DMS153 treated with DMSO at 0.1 percent for 48 hours (cell line): Measurements from ENCODE around the gene CDK19.
"Not testable (repeated sequence)": the region's sequence is repeated elsewhere in the genome, so short reads cannot be mapped to it uniquely, and the experiment has no call there.

ENCODE experiments used
- DNase-seq: peaks from one replicate; lab custom pipeline; 2025; ENCODE audit not compliant: unreplicated experiment; lab: John Stamatoyannopoulos, UW

Gene CDK19

DNA sequence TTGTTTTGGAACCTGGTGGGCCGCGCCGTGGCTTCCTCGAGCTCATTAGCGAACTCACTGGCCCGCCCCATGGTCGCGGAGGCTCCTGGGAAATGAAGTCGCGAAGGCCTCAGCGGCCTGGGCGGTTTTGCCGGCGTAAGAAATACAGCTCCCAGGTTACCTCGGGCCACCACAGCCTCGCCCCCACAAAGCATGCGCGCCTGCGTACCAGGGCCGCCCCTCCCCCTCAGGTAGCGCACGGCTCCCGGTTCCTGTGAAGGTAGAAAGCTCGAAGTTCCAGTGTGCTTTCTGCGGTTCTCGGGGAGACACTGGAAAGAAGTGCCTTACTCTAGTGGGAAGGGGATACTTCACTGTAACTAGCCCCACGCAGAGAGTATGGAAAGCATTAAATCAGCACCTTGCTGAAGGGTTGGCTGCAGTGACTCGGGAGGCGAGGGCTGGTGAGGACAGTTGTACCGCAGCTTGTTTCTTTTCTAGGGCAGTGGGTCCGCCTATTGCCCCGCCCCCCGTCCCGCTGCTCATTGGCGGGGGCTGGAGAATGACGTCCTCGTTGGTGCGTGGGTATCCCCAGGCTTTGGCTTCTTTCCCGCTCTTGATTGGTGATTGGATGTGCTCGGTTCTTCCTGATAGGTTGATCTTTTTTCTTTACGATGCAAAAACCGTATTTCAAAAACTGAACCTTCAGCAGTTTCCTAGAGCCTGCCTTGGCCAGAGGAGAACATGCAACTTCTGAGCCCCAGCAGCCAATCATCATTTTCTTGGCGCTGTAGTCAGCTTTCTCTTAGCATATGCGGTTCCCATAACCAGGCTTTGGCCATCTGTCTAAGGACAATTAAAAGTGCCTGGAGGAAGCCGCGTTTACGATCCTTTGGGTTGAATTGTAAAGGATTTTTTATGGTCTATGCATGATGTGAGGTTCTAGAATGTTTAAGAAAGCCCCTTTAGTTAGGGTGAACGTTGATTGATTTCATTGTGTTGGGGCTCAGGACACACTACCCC, at the start of gene CDK19:
CDK19 (minus strand) TSS at position 59 of the 999 bp plus-strand sequence. CDS start 333 bp downstream, outside the sequence.
- peak; percentile 95 for DNase-seq

DNA sequence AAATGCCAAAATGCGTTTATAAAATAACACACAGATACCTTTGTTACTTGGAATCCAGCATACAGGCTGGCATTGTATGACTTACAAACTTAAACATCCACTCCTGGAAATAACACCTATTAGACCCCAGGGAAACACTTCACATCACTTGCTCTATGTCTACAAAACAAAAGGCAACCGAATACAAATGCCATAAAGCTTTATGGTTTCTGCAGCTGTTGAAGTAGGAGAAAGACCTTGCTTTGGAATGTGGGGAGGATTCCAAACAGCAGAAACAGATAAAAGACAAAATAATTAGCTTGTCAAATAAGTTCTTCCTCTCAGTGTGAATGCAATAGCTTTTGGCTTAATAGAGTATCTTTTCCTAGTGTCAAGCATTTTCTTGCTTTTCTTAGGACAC, 49.6 kb upstream of the CDK19 start:
- DNase-seq: no peak

DNA sequence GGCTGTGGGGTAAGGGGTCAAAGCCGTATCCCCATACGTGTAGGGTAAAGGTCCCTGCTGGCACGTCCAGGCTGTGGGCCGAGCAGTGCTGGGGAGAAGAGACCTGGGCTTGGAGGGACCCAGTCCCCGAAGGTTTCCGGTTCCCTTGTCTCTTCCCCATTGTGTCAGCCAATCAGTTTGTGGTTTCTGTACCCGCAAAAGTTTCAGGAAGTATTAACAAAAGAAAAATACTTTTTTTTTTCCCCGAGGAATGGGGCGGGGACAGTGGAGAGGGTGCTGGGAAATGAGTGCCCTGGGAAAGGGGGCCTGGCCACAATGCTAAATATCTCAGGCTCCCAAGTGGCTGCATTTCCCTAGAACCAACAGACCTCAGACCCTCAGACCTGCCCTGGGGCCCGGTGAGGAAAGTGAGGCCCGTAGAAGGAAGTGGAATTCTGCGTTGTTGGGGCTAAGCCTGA, 44.1 kb upstream of the CDK19 start:
- DNase-seq: no peak

DNA sequence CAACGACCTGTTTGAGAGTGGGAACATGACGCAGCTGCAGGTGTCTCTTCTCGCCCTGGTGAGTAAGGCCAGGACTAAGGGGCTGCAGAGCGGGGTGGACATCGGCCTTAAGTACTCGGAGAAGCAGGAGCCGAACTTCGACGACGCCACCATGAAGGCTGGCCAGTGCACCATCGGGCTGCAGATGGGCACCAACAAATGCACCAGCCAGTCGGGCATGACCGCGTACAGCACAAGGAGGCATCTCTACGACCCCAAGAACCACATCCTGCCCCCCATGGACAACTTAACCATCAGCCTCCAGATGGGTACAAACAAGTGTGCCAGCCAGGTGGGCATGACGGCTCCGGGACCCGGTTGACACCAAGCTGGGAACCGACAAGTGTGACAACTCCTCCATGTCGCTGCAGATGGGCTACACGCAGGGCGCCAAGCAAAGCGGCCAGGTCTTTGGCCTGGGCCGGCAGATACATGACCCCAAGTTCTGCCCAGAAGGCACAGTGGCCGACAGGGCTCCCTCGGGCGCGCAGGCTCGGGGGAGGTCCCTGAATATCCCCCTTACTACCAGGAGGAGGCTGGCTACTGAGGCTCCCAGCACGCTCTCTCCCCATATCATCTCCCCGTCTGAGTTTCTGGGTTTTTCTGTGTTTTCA, 43.4 kb upstream of the CDK19 start:
- no peak for DNase-seq

DNA sequence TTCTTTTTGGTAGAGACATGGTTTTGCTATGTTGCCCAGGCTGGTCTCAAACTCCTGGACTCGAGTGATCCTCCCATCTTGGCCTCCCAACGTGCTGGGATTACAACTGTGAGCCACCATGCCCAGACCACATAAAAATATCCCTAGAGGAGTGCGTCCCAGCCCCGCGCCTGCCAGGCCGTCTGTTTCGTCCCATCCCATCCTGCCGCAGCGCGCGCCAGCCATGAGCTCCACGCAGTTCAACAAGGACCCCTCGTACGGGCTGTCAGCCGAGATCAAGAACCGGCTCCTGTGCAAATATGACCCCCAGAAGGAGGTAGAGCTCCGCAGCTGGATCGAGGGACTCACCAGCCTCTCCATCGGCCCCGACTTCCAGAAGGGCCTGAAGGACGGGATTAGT, 42.7 kb upstream of the CDK19 start:
- no peak for DNase-seq

DNA sequence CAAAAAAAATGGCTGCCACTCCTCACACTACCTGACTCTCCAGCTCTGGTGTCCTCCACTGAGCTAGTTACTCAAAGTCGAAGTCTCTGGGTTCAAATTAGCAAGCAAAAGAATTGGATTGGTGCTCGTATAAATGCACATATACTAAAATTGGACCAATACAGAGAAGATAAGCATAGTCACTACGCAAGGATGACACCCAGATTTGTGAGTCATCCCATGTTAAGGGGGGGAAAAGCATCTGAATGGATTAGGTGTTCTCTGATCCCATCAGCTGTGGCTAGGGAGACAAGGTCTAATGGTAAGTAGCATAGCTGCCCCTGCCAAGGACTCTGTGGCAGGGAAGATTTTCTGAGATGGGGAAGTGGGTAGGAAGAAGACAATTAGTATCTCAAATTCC, 41.0 kb upstream of the CDK19 start:
- no peak for DNase-seq

DNA sequence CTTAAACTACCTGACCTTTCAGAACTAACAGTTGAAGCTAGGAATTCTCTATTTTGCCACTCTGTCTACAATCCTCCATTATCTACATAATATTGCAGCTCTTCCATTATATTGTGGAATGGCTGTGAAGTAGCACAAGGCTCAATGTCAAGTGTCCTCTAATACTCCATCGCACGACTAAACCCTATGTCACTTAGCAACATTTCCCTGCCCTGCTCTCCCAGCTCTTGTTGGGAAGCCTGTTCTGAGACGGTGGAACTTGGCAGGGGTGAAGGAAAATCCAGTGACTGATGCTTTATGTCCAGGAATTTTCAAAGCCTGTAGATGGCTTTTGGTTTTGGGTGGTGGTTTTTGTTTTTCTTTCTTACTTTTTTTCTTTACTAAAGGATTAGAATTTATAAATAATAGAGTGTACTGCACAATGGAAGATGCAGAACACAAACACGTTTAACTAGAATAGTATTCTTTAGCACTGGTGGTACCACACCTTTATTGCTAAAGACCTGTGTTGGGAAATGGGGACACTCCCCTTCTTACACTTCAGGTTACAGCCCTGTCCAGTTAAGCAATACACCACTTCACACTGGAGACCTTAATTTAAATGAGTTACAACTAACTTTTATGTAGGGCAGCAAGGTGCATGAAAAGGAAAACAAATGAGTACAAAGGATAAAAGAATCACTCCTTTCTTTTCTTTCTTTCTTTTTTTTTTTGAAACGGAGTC, 38.6 kb upstream of the CDK19 start:
- no peak for DNase-seq

DNA sequence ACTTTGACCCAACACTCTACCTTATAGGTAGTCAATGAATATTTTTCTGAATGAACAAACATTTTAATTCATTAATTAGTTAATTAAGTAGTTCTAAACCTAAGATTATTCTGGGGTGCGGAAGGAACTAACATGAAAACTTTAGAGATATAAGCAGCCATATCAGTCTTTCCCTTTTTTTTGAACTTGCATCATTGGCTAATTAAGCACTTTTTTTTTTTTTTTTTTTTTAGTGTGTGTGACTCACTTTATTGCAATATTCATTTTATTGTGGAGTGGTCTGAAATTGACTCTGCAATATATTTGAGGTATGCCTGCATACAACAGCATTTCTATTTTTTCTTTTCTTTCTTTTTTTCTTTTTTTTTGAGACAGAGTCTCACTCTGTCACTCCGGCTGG, 37.5 kb upstream of the CDK19 start:
- no peak for DNase-seq

DNA sequence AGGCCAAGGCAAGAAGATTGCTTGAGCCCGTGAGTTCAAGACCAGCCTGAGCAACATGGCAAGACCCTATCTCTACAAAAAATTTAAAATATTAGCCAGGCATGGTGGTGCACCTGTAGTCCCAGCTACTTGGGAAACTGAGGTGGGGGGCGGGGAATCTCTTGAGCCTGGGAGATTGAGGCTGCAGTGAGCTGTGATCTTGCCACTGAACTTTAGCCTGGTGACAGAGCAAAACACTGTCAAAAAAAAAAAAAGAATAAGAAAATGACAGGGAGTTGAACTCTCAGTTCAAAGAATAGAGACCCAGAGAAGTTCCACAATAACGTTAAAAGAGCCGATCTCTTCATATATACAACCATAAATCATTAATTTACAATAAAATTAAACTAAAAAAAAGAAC, 34.5 kb upstream of the CDK19 start:
- DNase-seq: no peak

DNA sequence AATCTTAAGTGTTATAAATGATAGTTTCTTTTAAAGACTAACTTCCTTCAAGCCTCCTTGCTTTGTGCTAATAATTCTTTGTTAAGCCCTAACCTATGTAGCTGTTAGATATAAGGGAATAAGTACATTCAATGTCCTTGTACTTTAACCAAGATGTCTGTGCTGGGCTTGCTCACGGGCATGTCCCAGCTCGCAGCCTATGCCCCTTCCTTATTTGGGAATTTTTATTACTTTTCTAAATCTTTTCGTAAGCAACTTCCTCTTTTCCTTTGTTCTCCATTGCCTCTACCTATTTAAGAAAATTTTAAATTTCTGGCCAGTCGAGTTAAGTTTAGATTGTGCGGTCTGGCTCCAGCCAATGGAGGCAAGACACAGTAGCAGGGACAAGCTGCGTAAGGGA, 26.0 kb upstream of the CDK19 start:
- no peak for DNase-seq

DNA sequence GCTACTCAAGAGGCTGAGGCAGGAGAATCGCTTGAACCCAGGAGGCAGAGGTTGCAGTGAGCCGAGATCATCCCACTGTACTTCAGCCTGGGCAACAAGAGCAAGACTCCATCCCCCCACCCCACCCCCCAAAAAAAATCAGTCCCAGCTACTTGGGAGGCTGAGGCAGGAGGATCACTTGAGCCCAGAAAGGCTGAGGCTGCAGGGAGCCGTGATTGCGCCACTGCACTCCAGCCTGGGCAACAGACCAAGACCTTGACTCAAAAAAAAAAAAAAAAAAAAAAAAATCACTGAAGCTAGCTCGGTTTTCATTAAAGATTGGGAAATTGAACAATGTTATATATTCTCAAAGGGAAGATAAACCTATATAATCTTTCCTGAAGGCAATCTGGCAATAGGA, 20.5 kb upstream of the CDK19 start:
- not testable (repeated sequence) for DNase-seq

DNA sequence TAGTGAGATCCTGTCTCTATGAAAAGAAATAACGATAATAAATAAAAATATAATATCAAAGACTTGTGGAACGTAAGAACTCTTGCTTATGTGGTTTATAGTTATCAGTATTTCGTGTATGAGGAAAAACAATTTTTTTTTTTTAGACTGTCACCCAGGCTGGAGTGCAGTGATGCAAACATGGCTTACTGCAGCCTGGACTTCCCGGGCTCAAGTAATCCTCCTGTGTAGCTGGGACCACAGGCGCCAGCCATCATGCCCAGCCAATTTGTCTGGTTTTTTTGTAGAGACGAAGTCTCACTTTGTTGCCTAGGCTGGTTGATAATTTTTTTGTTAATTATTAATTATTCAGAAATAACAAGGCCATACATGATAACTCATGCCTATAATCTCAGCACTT, 18.6 kb upstream of the CDK19 start:
- DNase-seq: no peak

DNA sequence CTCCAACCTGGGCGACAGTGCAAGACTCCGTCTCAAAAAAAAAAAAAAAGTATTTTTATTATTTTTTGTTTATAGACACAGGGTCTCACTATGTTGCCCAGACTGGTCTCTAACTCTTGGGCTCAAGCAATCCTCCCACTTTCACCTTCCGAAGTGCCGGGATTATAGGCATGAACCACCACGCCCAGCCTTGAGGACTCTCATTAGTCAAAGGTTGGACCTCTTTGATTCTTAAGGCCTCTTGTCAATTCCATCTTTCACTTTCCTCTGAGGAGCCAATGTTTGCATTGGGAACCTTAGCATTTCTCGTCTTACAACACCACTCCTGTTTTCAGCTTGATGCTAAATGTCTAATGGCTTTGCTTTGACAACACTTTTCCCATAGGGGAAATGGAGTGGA, 16.1 kb upstream of the CDK19 start:
- no peak for DNase-seq

DNA sequence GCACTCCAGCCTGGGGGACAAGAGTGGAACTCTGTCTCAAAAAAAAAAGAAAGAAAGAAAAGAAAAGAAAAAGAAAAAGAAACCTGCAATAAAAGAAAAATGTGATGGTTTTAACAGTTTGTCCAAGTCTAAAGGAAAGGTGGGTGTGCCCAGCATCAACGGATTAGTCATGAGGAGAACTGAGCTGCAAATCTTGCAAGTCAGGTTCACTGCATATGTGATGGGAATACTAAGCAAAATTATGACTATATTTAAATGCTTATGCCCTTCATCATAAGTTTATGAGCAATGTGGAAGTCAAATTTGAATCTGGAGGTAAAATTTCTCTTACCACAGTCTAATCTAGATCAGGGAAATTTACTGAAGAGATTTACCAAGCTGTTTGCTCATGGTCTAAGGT, 13.1 kb upstream of the CDK19 start:
- no peak for DNase-seq

DNA sequence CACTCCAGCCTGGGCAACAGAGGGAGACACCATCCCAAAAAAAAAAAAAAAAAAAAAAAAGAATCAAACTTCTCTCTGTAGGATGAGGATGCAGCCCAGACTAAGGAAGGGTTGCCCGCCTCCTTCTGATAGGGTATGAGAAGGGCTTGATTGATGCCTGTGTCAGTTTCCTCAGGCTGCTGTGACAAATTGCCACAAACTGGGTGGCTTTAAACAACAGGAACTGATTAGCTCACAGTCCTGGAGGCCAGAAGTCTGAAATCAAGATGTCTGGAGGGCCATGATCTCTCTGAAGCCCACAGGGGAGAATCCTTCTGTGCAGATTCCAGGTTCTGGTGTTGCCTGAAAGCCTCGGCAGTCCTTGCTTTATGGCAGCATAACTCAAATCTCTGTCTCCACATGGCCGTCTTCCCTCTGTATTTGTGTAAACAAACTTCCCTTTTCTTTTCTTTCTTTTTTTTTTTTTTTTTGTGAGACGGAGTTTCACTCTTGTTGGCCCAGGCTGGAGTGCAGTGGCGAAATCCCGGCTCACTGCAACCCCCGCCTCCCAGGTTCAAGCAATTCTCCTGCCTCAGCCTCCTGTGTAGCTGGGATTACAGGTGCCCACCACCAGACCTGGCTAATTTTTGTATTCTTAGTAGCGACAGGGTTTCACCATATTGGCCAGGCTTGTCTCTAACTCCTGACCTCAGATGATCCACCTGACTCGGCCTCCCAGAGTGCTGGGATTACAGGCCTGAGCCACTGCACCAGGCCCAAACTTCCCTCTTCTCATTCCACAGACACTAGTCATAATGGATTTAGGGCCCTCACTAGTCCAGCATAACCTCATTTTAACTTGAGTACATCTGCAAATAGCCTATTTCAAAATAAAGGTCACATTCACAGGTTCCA, 11.2 kb upstream of the CDK19 start:
- no peak for DNase-seq

DNA sequence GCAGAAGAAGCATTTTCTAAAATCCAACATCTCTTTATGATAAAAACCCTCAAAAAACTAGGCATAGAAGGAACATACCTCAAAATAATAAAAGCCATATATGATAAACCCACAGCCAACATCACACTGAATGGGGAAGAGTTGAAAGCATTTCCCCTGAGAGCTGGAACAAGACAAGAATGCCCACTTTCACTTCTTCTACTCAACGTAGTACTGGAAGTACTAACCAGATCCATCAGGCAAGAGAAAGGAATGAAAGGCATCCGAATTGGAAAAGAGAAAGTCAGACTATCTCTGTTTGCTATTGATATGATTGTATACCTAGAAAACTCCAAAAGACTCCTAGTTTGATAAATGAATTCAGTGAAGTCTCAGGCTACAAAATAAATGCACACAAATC, 7.9 kb upstream of the CDK19 start:
- DNase-seq: no peak

DNA sequence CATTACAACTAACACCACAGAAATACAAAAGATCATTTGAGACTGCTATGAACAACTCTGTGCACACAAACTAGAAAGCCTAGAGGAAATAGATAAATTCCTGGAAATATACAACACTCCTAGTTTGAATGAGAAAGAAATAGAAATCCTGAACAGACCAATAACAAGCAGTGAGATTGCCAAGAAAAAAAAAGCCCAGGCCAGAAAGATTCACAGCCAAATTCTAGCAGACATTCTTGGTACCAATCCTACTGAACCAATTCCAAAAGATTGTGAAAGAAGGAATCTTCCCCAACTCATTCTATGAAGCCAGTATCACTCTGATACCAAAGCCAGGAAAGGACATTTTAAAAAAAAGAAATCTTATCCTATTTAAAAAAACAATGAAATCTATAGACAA, 7.0 kb upstream of the CDK19 start:
- no peak for DNase-seq

DNA sequence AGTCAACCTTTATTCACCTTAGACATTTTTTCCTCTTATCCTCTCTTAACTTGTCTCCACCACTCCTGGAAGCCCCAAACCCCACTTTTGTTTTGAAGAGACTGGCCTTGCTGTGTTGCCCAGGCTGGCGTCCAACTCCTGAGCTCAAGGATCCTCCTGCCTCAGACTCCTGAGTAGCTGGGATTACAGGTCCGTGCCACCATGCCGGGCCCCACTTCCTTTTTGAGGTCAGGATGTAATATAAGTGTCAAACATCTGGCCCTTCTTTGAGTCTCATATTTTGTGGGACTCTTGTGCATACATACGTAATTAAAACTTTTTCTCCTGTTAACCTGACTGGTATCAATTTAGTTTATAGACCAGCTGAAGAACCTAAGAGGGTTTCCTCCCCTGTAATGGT, 1.4 kb upstream of the CDK19 start:
- no peak for DNase-seq

DNA sequence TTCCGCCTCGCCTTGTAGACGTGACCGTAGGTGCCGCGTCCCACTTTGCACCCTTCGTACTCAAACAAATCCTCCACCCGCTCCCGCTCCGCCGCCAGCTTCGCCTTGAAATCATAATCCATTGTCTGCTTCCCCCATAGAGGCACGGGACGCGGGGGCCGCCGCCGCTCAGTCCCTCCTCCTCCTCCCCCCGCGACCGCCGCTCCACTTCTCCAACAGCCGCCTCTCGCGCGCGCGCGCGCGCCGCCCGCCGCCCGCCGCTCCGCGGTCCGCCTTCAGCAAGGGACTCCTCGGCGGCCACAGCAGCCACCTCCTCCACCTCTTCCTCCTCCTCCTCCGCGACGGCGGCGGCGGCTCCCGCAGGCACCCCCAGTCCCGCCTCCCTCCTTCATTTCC, 256 bp downstream of the CDK19 start:
- DNase-seq: no peak

DNA sequence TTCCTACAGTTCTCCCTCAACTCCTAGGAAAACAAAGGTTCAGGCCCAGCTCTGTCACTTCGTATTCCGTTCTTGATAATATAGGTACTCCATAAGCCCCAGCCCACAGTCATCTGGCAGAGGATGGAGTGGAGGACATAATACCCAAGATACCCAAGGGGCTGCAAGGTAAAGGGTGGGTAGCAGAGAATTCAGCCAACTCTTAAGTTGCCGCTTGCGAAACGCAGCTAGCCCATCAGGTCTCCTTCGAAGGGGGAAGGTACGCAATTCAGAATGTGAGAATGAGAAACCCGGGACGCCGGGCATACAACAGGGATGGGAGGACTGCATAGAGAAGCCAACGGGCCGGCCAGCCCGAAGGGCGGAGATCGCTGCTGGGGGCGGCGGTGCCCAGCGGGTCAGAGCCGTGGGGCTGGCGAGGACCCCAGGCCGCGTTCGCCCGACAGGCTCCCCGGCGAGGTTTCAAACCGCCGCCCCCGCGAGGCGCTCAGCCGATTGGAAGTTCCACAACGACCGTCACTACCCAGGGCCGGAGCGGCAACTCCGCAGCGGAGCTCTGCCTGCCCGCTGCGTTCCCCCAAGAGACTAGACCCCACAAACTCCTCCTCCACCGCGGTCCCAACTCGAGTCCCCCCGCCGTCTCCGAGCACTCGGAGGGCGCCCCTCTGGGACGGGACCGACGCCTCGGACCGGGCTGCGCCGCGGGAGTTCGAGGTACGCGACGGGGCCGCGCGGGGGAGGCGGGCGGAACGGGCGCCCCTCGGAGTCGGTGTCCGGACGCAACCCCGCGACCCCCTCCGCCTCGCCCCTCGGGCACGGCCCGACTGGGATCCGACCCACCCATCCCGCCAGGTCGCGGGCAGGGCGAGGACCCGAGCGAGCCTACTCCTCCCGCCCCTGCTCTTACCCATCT, 911 bp downstream of the CDK19 start:
- no peak for DNase-seq
